Right ventricle myocardium inferior (tissue), 1 donor: Measurements from ENCODE around the gene MTF1. TPM values are rescaled to one million over a fixed set of nuclear protein-coding genes. Genes with fewer than 3 reads are reported as not detected.
A peak's percentile ranks its signal among the peaks of the same experiment; 100 is the strongest.
"Not testable (repeated sequence)": the region's sequence is repeated elsewhere in the genome, so short reads cannot be mapped to it uniquely, and the experiment has no call there.

Experiments used
- ATAC-seq: fragments of 200-7000 bp; cut with Tn5 transposase; one replicate; pipeline ENCODE4 v1.9.1; 2020; ENCODE audit warnings: mild to moderate bottlenecking, moderate library complexity
- DNase-seq: peaks from one replicate; pipeline ENCODE4 v3.0.0; 2021; ENCODE audit errors: missing footprints
- intact Hi-C: fragments of 100-400 bp; cut with DNase I; formaldehyde crosslinking; loops from one replicate; pipeline ENCODE4 v1.11.0; 2022
- total RNA-seq: library from RNA; stranded (reverse); fragmentation: NEBNext Ultra II Directional; extraction: Animal tissue kit (Norgen Biotek cat#: 25700); gene quantifications from one replicate; pipeline ENCODE4 v1.2.1, GENCODE V29; 2021
- donor health status: DM: no; HTN: yes; CAD: no; lungs with severe emphysema.

Gene MTF1
- total RNA-seq, 1 donor from 2014 or later, result 8.1 TPM

- intact Hi-C loops, result loop anchor here (1.0 to 5.0 kb wide), 3 partner anchors 51 to 212 kb away; partner anchors contain the start of genes CDCA8 and MTF1
- ATAC-seq (peak; percentile 88), DNase-seq (peak; percentile 77)
Measured at GRCh38 chr1:37808369-37809319, 50.7 kb downstream of the MTF1 start.

DNA sequence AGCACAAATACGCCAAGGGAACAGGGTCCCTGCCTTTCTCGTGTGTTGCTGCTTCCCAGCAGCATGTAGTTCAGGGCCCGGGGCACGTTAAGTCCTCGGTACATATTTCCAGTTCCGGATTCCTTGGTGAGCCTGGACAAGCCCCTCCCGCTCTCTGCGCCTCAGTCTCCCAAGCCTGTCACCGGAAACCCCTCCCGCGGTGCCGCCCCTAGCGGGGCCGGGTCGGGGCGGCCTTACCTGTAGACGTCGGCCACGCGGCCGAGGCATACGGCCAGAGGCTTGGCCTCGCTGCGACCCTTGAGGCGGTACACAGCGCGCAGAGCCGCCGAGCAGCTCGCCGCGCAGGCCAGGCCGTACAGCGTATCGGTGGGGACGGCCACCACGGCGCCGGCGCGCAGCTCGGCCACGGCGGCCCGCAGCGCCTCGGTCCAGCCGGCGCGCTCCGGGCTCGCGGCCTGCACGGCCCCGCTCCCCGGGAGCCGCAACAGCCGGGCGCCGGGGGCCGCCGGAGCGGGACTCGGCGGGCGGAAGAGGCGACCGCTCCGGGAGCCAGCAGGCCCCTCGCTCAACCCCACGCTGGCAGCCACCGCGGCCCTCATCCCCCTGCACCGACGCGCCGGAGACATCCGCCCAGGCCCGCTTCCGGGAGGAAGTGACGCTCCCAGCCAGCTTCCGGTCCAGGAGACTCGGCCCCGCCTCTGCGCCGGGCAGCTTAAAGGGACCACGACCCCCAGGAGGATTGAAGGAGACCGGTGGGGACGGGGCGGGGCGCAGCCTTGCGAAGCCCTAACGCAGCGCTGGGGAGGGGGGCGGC lies 51.6 kb downstream of the MTF1 start, which contains the start of the genes C1orf122 and YRDC:
Gene C1orf122 (plus strand): TSS at position 236 of the 814 bp plus-strand sequence. CDS start 615 bp downstream, outside the sequence.
Gene YRDC (minus strand): TSS at position 654 of the 814 bp plus-strand sequence. CDS start 28 bp downstream, at position 626.
- peak; percentile 95 for ATAC-seq
- DNase-seq, result peak; percentile 97
- intact Hi-C loops, result loop anchor here (1.0 to 5.0 kb wide), 3 partner anchors 52 to 211 kb away; partner anchors contain the start of genes CDCA8 and MTF1

DNA sequence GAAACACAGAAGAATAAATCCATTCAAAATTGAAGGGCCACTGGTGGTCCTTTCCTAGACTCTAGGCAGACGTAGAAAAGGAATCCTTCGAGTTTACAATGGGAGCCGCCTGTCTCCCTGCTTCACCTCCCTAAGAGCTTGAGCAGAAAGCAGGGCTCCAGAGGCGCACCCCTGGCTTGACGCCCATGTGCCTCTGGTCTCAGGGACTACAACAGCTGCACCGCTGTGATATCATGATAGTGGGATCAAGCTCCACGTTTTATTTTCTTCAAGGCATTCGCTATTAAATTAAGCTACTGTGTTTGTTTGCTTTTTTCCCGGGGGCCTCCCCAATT lies 52.2 kb downstream of the MTF1 start:
- DNase-seq (no peak), ATAC-seq (no peak)
- intact Hi-C loops, result loop anchor here (5.0 kb wide), 1 partner anchor 115 kb away; the partner anchor contains the start of gene CDCA8

- DNase-seq (no peak), ATAC-seq (no peak)
- intact Hi-C loops, result no loop called here
Measured at GRCh38 chr1:37802439-37802838, 57.0 kb downstream of the MTF1 start.

- DNase-seq (no peak), ATAC-seq (no peak)
- intact Hi-C loops, result no loop called here
Measured at GRCh38 chr1:37797750-37798345, 61.5 kb downstream of the MTF1 start.

GRCh38 chr1:37795340-37796125 lies 63.9 kb downstream of the MTF1 start:
- no peak for ATAC-seq
- peak; percentile 76 for DNase-seq
- intact Hi-C loops, result no loop called here

DNA sequence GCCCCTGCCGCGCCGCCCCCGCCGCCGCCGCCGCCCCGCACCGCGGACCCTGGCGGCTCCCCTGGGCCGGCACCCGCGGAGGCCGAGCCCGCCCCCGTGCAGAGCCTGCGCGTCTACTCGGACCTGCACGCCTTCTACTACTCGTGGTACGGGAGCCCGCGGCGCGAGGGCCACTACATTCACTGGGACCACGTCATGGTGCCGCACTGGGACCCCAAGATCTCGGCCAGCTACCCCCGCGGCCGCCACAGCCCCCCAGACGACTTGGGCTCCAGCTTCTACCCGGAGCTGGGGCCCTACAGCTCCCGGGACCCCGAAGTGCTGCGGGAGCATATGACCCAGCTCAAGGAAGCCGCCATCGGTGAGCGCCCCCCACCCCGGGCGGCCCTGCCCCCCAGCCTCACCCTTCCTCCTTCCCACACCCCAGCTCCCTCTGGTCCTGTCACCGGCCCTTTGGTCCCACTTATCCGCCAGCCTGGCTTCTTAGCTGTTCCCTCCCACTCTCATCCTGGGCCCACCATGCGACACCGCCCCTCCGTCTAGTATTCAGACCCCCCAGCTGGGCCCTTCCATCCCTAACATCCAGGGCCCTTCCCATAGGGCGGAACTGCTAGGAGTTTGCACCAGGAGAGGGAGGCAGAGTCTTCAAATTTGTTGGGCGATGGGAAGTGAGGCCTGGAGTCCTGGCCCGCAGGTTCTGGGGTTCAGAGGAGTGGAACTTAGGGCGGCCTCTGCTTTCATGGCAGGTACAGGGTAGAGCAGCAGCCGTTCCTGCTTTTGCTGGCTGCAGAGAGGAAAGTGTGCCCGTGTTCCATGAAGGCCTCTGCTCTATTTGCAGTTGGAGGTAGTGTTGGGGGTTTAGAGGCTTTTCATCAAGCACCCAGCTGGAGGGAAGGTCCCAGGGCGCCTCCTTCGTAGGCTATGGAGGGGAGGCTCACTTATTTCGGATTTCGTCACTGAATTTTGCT lies 64.7 kb downstream of the MTF1 start:
- ATAC-seq (no peak), DNase-seq (no peak)
- intact Hi-C loops, result no loop called here

DNA sequence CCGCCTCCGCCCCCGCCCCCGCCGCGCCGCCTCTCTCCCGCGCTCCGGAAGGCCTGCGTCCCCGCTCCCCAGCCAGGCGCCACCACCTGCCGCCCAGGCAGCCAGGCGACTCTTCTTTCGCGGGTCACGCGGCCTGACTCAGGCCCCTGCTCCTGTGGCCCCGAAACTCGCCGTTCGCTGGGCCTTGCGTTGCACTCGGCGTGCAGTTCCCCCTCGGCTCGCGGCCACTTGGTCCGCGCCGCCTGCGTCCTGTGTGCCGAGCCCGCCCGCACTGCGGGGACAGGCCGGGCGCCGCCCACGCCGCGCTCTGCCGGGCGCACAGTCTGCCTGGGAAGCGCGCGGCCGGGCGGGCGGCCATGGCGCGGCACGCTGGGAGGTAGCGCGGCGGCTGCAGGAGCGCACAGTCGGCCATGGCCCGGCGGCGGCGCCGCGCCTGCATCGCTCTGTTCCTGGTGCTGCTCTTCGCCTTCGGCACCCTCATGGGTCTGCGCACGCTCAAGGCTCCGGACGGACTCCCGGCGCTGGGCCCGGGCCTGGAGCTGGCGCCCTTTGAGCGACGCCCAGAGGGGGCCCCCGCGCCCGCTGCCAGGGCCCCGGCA lies 65.5 kb downstream of the MTF1 start, which contains the start of gene MANEAL:
Gene MANEAL (plus strand): TSS at position 75 of the 599 bp plus-strand sequence. CDS start 336 bp downstream, at position 411.
- peak; percentile 73 for ATAC-seq
- DNase-seq, result no peak
- intact Hi-C loops, result no loop called here

DNA sequence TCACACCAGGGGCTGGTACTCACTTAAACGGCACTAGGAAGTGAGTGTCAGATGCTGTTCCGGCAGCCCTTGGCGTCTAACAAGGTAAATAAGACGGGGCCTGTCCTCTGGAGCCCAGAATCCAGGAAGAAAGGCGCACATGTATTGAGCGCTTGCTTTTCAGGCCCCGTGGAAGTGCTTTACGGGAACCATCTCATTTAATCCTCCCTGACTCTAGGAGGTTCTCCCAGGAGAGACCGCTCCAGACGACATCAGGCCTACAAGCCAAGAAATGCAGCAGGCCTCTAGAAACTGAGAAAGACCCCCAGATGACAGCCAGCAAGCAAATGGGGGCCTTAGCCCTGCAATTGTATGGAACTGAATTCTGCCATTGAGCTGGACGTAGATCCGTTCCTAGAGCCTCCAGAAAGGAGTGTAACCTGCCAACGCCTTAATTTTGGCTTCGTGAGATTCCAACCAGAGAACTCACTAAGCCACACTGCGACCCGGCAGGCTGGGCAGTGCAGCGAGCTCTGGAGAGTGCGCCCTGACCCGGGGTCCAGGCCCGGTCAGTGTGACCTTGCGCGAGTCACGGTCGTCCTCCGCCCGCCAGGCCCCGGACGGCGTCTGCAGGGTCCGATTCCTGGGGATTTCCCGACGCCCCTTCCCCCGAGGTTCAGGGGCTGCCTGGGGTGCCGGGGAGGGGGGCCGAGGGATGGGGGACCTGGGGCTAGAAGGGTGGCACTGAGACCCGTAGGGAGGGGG lies 66.3 kb downstream of the MTF1 start:
- intact Hi-C loops, result no loop called here
- DNase-seq (no peak), ATAC-seq (no peak)

- DNase-seq (no peak), ATAC-seq (no peak)
- intact Hi-C loops, result no loop called here
Measured at GRCh38 chr1:37782491-37782890, 76.9 kb downstream of the MTF1 start.

DNA sequence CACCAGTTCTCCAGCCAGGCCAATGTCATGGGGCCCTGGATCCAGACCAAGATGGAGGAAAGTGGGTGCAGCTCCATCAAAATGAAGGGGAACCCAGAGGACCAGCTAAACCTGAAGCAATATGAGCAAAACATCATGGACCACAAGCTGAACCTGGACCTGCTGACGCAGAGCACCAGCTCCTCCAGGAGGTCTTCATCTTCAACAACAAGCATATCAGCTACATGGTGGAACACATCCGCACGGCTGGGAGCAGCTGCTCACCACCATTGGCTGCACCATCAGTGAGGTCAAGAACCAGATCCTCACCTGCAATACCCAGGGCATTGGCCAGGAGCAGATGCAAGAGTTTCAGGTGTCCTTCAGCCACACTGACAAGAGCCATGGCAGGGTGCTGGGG lies 80.7 kb downstream of the MTF1 start:
- DNase-seq, result no peak
- intact Hi-C loops, result no loop called here
- ATAC-seq, result no peak

DNA sequence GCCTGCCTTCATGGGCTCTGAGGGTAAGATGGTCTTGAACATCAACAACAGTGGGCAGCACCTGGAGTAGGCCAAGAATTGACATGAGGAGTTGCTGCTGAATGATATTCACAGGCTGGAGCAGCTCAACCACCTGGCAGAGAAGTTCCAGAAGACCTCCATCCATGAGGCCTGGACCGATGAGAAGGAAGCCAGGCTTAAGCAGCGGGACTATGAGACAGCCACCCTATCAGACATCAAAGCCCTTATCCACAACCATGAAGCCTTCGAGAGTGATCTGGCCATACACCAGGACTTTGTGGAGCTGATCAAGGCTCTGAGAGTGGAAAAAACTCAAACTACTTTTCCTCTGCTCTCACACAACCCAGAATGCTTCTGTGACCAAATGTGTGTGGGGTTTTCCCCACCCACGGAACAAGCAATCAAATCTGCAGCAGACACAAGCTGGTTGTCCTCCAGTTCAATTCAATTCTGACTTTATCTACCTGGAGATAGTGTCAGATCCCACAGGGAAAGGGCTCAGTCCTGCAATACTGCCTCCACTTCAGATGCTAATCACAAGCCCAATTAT lies 82.4 kb downstream of the MTF1 start:
- DNase-seq (no peak), ATAC-seq (no peak)
- intact Hi-C loops, result no loop called here

DNA sequence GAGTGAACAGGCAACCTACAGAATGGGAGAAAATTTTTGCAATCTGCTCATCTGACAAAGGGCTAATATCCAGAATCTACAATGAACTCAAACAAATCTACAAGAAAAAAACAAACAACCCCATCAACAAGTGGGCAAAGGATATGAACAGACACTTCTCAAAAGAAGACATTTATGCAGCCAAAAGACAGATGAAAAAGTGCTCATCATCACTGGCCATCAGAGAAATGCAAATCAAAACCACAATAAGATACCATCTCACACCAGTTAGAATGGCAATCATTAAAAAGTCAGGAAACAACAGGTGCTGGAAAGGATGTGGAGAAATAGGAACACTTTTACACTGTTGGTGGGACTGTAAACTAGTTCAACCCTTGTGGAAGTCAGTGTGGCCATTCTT lies 88.0 kb downstream of the MTF1 start:
- DNase-seq, ATAC-seq, intact Hi-C loops: not testable (repeated sequence)

DNA sequence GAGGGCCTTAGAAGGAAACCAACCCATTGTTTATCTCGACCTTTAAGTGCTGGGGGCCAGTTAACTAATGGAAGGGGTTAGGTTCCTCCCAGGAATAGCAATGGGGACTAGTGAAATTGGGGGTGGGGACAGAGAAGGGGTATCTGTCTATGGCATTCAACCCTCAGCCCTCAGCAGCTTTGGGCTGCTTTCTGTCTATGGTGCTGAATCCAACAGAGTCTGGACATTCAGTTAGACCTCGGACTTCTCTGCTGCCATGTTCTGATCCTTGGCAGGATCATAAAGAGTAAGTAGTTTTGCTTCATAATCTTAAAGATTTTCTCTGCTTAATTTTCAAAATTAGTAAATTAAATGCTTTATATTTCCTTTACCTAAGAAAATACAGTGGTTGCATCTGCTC lies 91.9 kb downstream of the MTF1 start:
- no peak for ATAC-seq
- intact Hi-C loops, result no loop called here
- no peak for DNase-seq

DNA sequence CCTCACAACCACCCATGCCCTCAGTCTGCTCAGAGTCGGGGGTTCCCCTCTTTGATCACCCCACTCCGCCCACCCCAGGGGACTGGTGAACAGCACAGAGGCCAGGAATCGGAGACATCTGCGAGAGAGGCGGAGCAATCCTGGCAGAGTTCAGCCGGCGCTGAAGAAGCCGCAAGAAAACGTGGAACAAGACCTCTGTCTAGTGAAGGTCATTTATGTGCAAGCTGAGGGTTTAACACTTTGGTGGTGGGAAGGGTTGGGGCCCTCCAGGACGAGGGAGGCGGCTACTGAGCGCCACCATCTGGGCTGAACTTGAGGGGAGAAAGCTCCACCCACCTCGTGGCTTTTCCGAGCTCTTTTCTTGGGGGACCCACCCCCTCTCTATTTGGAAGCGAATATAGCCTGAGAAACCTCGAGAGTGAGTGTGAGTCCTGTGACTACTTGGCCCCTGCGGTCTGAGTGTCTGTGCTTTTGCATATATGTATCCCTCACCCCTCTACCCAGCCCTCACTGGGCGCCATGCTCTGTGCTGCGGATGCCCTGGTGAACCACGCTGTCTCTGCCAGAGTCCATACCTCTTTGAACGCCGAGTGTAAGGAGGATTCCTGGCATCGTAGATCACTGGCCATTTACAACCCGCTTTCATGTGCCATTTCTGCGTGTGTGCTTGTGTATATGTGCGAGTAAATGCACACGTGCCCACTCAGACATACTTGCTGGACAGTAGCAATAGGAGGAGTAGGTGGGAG lies 93.3 kb downstream of the MTF1 start:
- DNase-seq (no peak), ATAC-seq (no peak)
- intact Hi-C loops, result no loop called here
